Measurements from ENCODE around the gene MRPL41. TPM values are rescaled to one million over a fixed set of nuclear protein-coding genes. Genes with fewer than 3 reads are reported as not detected.
"Not testable (repeated sequence)": the region's sequence is repeated elsewhere in the genome, so short reads cannot be mapped to it uniquely, and the experiment has no call there.

MRPL41 gene
- total RNA-seq, 1 donor from 2014 or later = 228 TPM

- ATAC-seq = no peak
- intact Hi-C loops (cut with micrococcal nuclease) = no loop called here
- no peak for DNase-seq
These were observed 27.6 kb downstream of the MRPL41 start for GRCh38 chr9:137579259-137579604.

DNA sequence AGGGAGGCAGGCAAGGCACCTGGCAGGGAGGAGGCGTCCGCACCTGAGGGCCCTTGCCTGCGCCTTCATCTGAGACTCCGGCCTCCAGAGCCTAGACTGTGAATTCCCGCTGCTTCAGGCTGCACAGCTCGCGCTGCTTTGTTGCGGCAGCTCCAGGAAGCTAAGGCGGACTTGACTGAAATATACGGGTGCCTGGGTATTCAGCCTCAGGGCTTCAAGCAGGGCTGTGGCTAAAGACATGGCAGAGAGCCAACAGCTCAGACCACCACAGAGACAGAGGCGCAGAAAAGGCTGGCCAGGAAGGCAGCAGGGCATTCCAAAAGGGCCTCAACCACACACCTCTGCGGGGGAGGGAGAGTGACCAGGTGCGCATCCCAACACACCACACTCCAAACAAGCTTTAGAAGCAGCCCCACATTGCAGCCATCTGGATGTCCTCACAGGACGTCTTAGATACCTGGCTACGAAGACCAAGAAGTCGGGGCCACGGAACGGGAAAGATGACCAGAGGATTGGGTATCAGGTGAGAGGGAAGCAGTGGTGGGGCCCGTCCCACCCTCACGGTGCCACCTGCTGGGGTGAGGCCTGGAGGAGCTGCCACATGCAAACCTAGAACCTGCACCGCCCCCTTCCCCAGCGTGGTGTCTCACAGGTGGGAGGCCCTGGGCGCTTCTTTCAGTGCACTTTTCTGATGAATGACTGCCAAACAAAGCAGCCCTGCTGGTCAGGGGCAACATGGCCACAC is 28.7 kb downstream of the MRPL41 start:
- DNase-seq = peak; percentile 28
- intact Hi-C loops (cut with micrococcal nuclease) = no loop called here
- no peak for ATAC-seq

GRCh38 chr9:137580954-137581322 is 29.3 kb downstream of the MRPL41 start:
- DNase-seq (no peak), ATAC-seq (no peak)
- intact Hi-C loops (cut with micrococcal nuclease) = no loop called here

DNA sequence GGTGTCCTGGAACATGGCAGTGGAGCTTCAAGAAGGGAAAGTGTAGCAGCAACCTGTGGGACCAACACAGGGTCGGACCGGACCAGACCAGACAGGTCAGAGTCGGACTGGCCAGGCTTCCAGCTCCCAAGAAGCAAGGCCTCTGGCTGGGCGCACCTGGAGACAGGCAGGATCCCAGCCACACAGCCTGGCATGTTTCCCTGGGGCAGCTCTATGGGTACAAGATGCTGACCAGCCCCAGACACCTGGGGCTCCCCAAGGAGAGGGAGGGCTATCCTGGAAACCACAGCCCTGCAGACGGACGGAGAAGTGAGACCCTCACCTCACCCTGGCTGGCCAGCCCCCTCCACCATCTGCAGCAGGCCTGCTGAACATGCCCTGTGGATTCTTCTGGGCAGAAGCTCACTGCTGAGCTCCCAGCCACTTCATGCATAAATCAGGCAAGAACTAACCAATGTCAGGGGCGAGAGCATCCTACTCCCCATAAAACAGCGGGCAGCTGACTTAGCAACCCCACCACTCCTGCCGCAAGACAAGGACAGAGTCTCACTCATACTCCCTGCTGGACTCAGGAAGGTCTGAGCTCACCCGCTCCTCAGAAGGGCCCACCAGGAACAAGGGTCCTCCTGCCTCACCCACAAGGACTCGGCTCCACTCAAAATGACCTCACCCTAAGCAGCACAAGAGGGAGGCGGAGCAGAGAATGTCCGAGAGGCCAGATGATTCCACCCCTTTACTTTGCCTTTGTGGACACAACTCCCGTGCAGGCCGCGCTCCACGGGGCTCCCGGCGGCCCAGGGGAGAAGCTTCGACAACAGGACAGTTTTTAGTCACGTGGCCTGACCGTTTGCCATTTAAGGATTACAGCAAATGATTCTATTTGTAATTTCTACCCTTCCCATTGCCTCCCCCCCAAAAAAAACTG is 29.9 kb downstream of the MRPL41 start:
- ATAC-seq (no peak), DNase-seq (no peak)
- intact Hi-C loops (cut with micrococcal nuclease) = no loop called here

GRCh38 chr9:137582286-137582860 is 30.7 kb downstream of the MRPL41 start:
- DNase-seq (no peak), ATAC-seq (no peak)
- intact Hi-C loops (cut with micrococcal nuclease) = no loop called here

DNA sequence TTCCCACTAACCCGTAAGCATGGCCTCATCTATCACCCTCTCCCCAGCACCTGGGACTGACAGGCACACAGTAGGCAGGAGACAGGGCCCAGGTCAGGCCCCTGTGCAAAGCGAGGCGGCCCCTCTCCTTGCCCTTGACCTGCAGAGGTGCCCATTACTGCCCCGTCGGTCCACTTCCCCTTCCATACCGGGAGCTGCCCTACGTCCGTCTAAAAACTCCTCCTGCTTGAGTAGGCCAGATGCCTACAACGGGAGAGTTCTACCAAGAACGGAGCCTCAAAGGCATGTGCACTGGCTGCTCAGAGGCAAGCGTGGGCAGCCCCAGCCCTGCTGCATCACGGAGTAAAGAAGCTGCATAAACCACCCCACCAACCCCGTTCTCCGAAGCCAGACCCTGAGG is 31.7 kb downstream of the MRPL41 start:
- DNase-seq (no peak), ATAC-seq (no peak)
- intact Hi-C loops (cut with micrococcal nuclease) = no loop called here

- ATAC-seq (no peak), DNase-seq (no peak)
- intact Hi-C loops (cut with micrococcal nuclease) = no loop called here
These were observed 32.3 kb downstream of the MRPL41 start for GRCh38 chr9:137583957-137584356.

GRCh38 chr9:137586854-137587253 is 35.2 kb downstream of the MRPL41 start:
- ATAC-seq (no peak), DNase-seq (no peak)
- intact Hi-C loops (cut with micrococcal nuclease) = no loop called here

GRCh38 chr9:137588311-137588710 is 36.6 kb downstream of the MRPL41 start:
- no peak for DNase-seq
- ATAC-seq = no peak
- intact Hi-C loops (cut with micrococcal nuclease) = no loop called here

DNA sequence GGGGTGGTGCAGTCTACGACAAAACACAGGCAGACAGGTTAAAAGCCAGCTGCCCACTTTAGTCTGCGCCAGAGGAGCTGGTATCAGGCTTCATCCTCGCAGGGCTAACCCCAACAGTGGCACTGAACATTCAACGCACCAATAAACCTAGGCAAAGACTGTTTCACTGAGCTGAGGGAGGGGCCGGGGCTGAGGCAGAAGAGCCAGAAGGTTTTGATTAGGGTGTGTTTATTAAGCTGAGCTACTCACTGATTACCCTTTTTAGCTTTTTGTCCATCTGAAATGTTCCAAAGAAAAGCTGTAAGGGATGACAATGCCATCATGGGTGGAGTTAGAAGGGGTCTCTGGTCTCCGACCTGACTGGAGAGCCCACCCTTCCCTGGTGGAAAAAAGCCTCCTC is 37.2 kb downstream of the MRPL41 start:
- intact Hi-C loops (cut with micrococcal nuclease) = no loop called here
- ATAC-seq (no peak), DNase-seq (peak; percentile 3)

- intact Hi-C loops (cut with micrococcal nuclease) = no loop called here
- ATAC-seq = no peak
- peak; percentile 36 for DNase-seq
These were observed 37.9 kb downstream of the MRPL41 start for GRCh38 chr9:137589441-137590122.

DNA sequence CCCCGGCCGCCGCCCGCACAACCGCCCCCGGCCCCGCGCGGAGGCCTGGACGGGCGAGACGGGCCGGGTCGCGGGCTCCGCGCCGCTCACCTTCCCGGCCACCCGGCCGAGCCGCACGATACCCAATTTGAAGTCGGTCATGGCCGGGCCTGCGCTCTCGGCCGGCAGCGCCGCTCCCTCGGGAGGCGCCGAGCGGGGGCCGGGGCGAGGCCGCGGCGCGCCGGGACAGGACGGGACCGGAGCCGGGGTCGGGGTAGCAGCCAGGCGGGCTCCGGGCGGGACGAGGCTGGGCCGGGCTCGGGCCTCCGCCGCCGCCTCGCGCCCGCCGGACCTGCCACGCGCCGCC is 38.4 kb downstream of the MRPL41 start:
- intact Hi-C loops (cut with micrococcal nuclease) = no loop called here
- ATAC-seq (no peak), DNase-seq (no peak)

GRCh38 chr9:137590469-137591383 is 39.0 kb downstream of the MRPL41 start, which contains the start of gene ZMYND19:
Gene ZMYND19, minus strand, starts transcription at chr9:137590512. Its CDS starts 249 bp downstream, at chr9:137590263.
- intact Hi-C loops (cut with micrococcal nuclease) = no loop called here
- peak; percentile 100 for ATAC-seq
- peak; percentile 96 for DNase-seq

DNA sequence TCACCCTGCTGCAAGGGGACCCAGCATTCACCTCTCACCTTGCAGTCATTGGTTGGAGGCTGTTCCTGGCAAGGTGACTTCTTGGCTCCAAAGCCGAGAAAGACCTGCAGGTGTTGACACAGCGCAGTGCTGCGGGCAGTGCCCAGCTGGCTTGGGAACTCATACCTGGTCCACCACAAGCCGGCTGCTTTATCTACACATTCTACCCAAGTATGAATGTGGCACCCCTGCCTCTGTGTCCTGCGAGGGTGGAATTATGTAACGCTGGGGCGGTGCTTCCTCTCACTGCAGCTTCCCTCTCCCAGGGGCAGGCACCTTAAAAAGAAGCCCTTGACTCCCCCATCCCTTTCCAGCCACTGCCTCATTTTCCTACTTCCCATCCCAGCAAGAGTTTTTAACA is 41.1 kb downstream of the MRPL41 start:
- ATAC-seq = no peak
- intact Hi-C loops (cut with micrococcal nuclease) = no loop called here
- no peak for DNase-seq

DNA sequence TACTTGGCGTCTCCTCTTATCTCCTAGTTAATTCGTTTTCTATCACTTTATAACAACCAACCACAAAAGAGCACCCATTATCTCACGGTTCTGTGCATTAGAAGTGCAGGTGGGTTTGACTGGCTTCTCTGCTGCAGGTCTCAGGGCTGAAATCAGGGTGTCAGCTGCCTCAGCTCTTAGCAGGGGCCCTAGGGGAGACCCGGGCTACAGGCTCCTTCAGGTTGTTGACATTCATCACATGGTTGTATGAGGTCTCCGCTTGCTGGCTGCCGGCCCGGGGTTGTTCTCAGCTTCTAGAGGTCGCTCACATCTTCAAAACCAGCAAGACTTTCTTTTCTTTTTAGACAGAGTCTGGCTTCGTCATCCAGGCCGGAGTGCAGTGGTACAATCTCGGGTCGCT is 41.5 kb downstream of the MRPL41 start:
- no peak for ATAC-seq
- DNase-seq = no peak
- intact Hi-C loops (cut with micrococcal nuclease) = no loop called here

GRCh38 chr9:137596577-137596976 is 44.9 kb downstream of the MRPL41 start:
- ATAC-seq; DNase-seq; intact Hi-C loops (cut with micrococcal nuclease): not testable (repeated sequence)

DNA sequence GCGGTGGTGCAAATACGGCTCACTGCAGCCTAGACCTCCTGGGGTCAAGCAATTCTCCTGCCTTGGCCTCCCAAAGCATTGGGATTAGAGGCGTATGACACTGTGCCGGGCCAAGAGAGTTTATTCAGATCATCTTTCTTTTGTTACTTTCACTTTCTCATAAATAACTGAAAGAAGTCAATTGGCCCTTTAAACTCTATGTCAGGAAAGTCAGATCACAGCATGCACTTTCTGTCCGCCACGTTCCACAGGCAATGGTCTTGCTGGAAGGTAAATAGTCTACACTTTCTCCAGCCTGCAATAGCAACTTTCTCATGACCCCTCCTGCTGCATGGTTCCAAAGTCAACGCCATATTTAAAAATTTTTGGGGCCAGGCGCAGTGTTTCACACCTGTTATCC is 47.3 kb downstream of the MRPL41 start:
- intact Hi-C loops (cut with micrococcal nuclease) = no loop called here
- ATAC-seq (no peak), DNase-seq (no peak)

Measured in left ventricle myocardium superior (tissue), 1 donor.